ENCODE data around the gene RRBP1. TPM values are rescaled to one million over a fixed set of nuclear protein-coding genes. Genes with fewer than 3 reads are reported as not detected.

Gene RRBP1
- total RNA-seq, 6 experiments from 2014 or later = 273 to 331 (median 317) TPM

DNA sequence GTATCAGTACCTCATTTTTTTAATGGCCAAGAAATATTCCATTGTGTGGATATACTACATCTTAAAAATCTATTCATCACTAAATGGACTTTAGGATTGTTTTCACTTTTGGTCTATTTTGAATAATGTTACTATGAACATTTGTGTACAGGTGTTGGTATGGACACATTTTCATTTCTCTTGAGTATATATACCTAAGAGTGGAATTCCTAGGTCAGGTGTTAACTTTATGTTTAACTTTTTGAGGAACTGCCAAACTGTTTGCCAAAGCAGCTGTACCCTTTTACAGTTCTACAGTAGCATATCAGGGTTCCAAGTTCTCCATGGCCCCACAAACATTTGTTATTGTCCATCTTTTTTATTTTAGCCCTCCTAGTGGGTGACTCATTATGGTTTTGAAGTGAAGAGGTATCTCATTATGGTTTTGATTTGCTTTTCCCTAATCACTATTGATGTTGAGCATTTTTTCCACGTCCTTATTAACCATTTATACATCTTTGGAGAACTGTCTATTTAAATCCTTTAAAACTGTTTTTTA is 84.0 kb downstream of the RRBP1 start:
- no peak for DNase-seq
- no peaks in the 10 kb centered on the region for H3K9me3 Mint-ChIP-seq
- peaks cover 85% of the 10 kb centered on the region for H3K4me1 Mint-ChIP-seq (ENCODE audit: low read depth)
- H3K36me3 Mint-ChIP-seq (ENCODE audit: low read depth) = peaks cover 32% of the 10 kb centered on the region
- no peaks in the 10 kb centered on the region; the same call in 1 of the 2 replicates for H3K27me3 Mint-ChIP-seq (ENCODE audit: insufficient read depth)
- no peak overlapping the region for H3K4me3 Mint-ChIP-seq
- no peak overlapping the region for H3K27ac Mint-ChIP-seq
- TF ChIP-seq, protein P1, sequence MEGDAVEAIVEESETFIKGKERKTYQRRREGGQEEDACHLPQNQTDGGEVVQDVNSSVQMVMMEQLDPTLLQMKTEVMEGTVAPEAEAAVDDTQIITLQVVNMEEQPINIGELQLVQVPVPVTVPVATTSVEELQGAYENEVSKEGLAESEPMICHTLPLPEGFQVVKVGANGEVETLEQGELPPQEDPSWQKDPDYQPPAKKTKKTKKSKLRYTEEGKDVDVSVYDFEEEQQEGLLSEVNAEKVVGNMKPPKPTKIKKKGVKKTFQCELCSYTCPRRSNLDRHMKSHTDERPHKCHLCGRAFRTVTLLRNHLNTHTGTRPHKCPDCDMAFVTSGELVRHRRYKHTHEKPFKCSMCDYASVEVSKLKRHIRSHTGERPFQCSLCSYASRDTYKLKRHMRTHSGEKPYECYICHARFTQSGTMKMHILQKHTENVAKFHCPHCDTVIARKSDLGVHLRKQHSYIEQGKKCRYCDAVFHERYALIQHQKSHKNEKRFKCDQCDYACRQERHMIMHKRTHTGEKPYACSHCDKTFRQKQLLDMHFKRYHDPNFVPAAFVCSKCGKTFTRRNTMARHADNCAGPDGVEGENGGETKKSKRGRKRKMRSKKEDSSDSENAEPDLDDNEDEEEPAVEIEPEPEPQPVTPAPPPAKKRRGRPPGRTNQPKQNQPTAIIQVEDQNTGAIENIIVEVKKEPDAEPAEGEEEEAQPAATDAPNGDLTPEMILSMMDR (IDR thresholded peaks at IDR 0.05) = no peak

DNA sequence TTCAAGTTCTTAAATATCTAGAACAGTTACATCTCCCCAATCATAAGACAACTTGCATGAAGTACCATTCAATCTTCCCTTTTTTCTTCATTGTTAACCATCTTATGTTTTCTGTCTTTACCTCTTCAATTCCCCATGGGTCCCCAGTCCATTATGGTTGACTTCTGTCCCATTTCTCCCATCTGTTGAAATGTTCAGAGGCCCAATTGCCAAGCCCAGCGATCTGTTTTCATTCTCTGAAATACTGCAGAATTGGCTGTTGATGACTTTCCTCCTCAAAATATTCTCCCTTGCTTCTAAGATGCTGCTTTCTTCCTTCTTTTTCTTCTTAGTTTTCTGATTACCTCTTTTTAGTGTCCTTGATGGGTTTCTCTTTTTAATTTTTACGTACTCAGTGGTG is 86.2 kb downstream of the RRBP1 start:
- Mint-ChIP-seq H3K4me3 (no peak overlapping the region), H3K9me3 (no peaks in the 10 kb centered on the region), H3K27me3 (ENCODE audit: insufficient read depth) (no peaks in the 10 kb centered on the region; the same call in 1 of the 2 replicates), H3K4me1 (ENCODE audit: low read depth) (peaks cover 87% of the 10 kb centered on the region), H3K27ac (no peak overlapping the region), H3K36me3 (ENCODE audit: low read depth) (peaks cover 31% of the 10 kb centered on the region)
- TF ChIP-seq, protein P1 (IDR thresholded peaks at IDR 0.05) = no peak
- DNase-seq = no peak

DNA sequence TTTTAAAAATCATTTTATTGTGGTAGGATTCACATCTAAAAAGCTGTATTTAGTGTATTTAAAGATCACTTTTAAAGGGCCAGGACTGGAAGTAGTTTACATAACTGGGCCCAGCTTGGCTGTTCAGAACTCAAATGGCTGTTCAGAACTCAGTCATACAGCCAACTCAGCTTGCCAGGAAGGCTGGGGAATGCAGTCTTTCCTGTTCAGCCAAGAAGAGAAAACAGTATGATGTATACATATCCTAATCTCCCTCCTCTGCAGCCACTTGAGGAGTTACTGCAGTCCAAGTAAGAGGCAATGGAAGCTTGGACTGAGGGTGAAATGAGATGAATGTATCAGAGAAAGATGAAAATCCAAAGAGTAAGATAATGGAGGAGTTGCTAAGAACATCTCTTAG is 87.6 kb downstream of the RRBP1 start:
- Mint-ChIP-seq H3K4me3 (no peak overlapping the region; the same call in 1 of the 2 replicates), H3K27me3 (ENCODE audit: insufficient read depth) (no peaks in the 10 kb centered on the region; the same call in 1 of the 2 replicates), H3K4me1 (ENCODE audit: low read depth) (peaks cover 85% of the 10 kb centered on the region), H3K9me3 (no peaks in the 10 kb centered on the region), H3K27ac (peak overlapping the region; percentile 22), H3K36me3 (ENCODE audit: low read depth) (peaks cover 31% of the 10 kb centered on the region)
- no peak for DNase-seq
- TF ChIP-seq, protein P1 (IDR thresholded peaks at IDR 0.05) = no peak

DNA sequence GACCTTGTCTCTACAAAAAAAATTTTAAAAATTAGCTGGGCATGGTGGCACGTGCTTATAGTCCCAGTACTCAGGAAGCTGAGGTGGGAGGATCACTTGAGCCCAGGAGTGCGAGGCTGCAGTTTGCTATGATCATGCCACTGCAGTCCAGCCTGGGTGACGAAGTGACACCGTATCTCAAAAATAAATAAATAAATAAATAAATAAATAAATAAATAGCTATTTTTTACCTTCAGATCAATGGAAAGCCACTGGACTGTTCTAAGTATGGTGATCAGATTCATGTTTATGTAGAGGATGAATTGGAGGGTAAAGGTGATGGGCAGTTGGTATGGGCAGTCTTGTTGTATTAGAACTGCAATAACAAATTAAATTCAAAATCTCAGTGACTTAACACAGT is 88.1 kb downstream of the RRBP1 start:
- Mint-ChIP-seq H3K36me3 (ENCODE audit: low read depth) (peaks cover 29% of the 10 kb centered on the region), H3K4me1 (ENCODE audit: low read depth) (peaks cover 88% of the 10 kb centered on the region), H3K4me3 (no peak overlapping the region), H3K27ac (no peak overlapping the region), H3K27me3 (ENCODE audit: insufficient read depth) (no peaks in the 10 kb centered on the region; the same call in 1 of the 2 replicates), H3K9me3 (no peaks in the 10 kb centered on the region)
- DNase-seq = no peak
- TF ChIP-seq, protein P1 (IDR thresholded peaks at IDR 0.05) = no peak

DNA sequence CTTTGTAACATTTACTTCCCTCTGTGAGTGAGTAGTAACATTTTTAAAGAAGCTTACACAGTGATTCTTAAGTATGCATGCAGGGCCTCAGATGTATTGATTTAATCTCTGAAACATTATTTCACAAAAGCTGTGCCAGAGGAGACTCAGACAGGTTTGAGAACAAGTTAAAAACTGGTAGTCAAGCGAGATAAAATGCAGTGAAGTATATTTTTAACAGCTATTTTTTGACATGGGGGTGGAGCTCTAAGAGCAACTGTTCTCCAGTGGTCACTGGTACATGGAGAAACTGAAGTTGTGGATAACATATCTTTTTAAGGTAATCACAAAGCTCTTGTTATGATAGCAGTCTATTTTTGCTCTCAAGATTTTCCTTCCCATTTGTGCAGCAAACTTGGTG is 91.8 kb downstream of the RRBP1 start:
- TF ChIP-seq, protein P1 (IDR thresholded peaks at IDR 0.05) = no peak
- peak overlapping the region; percentile 6; the same call in 1 of the 2 replicates for H3K27ac Mint-ChIP-seq
- peaks cover 85% of the 10 kb centered on the region for H3K4me1 Mint-ChIP-seq (ENCODE audit: low read depth)
- H3K27me3 Mint-ChIP-seq (ENCODE audit: insufficient read depth) = no peaks in the 10 kb centered on the region; the same call in none of the 2 replicates
- H3K36me3 Mint-ChIP-seq (ENCODE audit: low read depth) = peaks cover 25% of the 10 kb centered on the region
- H3K9me3 Mint-ChIP-seq = no peaks in the 10 kb centered on the region
- no peak overlapping the region for H3K4me3 Mint-ChIP-seq
- no peak for DNase-seq

All from HFFc6 (cell line).